Fibroblast of mammary gland (primary cell): Measurements from ENCODE around the gene SLC24A3.

ENCODE experiments used
- DNase-seq: peaks from one replicate; pipeline ENCODE4 v3.0.0-alpha.2; 2010; ENCODE audit warnings: low read depth
- H3K4me3 ChIP-seq: 2 replicates; pipeline ENCODE4 v1.5.1; 2011; ENCODE audit warnings: low read depth, mild to moderate bottlenecking, low read length, moderate library complexity; ENCODE audit not compliant: control insufficient read depth
- CTCF ChIP-seq: conservative IDR thresholded peaks from 2 replicates; pipeline ENCODE4 v1.5.1; 2011; ENCODE audit warnings: low read depth, low read length, inconsistent platforms; ENCODE audit not compliant: control insufficient read depth, insufficient read depth

Gene SLC24A3

GRCh38 chr20:19510611-19511010, 298.2 kb downstream of the SLC24A3 start:
- no peak for DNase-seq
- H3K4me3 ChIP-seq, result no peak overlapping the region
- no peak for TF ChIP-seq CTCF

GRCh38 chr20:19511931-19512330, 299.5 kb downstream of the SLC24A3 start:
- no peak for DNase-seq
- TF ChIP-seq CTCF, result no peak
- H3K4me3 ChIP-seq, result no peak overlapping the region

GRCh38 chr20:19512886-19513677, 300.6 kb downstream of the SLC24A3 start:
- no peak for DNase-seq
- H3K4me3 ChIP-seq, result no peak overlapping the region
- no peak for TF ChIP-seq CTCF

GRCh38 chr20:19515074-19515473, 302.6 kb downstream of the SLC24A3 start:
- TF ChIP-seq CTCF, result no peak
- no peak for DNase-seq
- H3K4me3 ChIP-seq, result no peak overlapping the region

GRCh38 chr20:19519466-19519865, 307.0 kb downstream of the SLC24A3 start:
- no peak for TF ChIP-seq CTCF
- DNase-seq, result no peak
- H3K4me3 ChIP-seq, result no peak overlapping the region

- TF ChIP-seq CTCF, result no peak
- DNase-seq, result no peak
- H3K4me3 ChIP-seq, result no peak overlapping the region
Observed at GRCh38 chr20:19520261-19520660, 307.8 kb downstream of the SLC24A3 start.
